Measurements from ENCODE around the gene NPW.

GRCh38 chr16:2027024-2028010 is 7.7 kb downstream of the NPW start:
- no peak for TF ChIP-seq POLR2A (IDR thresholded peaks at IDR 0.05)
- no peak for TF ChIP-seq CTCF (IDR thresholded peaks at IDR 0.05)
